ENCODE results near the gene DDX39B.
"Not testable (repeated sequence)": the region's sequence is repeated elsewhere in the genome, so short reads cannot be mapped to it uniquely, and the experiment has no call there.

DNA sequence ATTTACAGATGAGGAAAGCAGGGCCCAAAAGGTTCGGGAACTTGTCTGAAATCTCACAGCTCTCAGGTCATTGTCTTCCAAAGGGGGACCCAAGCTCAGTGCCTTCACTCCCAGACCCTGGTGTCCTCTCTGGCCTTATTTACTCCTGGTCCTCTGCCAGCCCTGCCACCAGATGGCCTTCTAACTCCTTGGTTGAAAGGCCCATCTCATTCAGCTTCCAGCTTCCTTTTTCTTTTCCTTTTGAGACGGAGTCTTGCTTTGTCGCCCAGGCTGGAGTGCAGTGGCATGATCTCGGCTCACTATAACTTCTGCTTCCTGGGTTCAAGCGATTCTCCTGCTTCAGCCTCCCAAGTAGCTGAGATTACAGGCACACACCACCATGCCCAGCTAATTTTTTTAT is 9.6 kb upstream of the DDX39B start:
- not testable (repeated sequence) for TF ChIP-seq POLR2A (IDR thresholded peaks at IDR 0.05)
- TF ChIP-seq, protein P1, sequence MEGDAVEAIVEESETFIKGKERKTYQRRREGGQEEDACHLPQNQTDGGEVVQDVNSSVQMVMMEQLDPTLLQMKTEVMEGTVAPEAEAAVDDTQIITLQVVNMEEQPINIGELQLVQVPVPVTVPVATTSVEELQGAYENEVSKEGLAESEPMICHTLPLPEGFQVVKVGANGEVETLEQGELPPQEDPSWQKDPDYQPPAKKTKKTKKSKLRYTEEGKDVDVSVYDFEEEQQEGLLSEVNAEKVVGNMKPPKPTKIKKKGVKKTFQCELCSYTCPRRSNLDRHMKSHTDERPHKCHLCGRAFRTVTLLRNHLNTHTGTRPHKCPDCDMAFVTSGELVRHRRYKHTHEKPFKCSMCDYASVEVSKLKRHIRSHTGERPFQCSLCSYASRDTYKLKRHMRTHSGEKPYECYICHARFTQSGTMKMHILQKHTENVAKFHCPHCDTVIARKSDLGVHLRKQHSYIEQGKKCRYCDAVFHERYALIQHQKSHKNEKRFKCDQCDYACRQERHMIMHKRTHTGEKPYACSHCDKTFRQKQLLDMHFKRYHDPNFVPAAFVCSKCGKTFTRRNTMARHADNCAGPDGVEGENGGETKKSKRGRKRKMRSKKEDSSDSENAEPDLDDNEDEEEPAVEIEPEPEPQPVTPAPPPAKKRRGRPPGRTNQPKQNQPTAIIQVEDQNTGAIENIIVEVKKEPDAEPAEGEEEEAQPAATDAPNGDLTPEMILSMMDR (IDR thresholded peaks at IDR 0.05), result not testable (repeated sequence)
